ENCODE data around the gene MGRN1. TPM values are rescaled to one million over a fixed set of nuclear protein-coding genes. Genes with fewer than 3 reads are reported as not detected.

The MGRN1 gene
- total RNA-seq, 1 donor from 2014 or later = 91.5 TPM

DNA sequence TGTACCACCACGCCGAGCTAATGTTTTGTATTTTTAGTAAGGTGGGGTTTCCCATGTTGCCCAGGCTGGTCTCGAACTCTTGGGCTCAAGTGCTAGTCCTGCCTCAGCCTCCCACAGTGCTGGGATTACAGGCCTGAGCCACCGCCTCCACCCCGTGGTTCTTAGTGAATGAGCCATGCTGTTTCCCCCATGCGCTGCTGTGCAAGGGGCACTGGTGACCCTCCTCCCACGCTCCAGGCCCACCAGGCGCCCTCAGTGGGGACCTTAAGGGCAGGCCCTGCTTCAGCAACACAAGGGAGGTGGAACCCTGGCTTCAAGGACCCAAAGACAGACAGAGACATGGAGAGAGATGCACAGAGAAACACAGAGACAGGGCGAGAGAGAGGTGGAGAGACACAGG lies 53.4 kb downstream of the MGRN1 start:
- no peaks in the 10 kb centered on the region for H3K9me3 Mint-ChIP-seq (ENCODE audit: unreplicated experiment)
- no peak for DNase-seq (ENCODE audit: low read depth)
- TF ChIP-seq CTCF (IDR thresholded peaks at IDR 0.05; ENCODE audit: insufficient read depth, low read depth, low read length) (no peak), EZH2 (IDR thresholded peaks at IDR 0.05; ENCODE audit: insufficient read depth, low read length) (no peak)
- peaks cover 1% of the 10 kb centered on the region for H3K36me3 Mint-ChIP-seq (ENCODE audit: low read depth, unreplicated experiment)
- H3K9me3 ChIP-seq (ENCODE audit: insufficient read depth, low read depth, low read length) = no peaks in the 10 kb centered on the region
- no peak for FAIRE-seq
- H3K27me3 ChIP-seq (ENCODE audit: insufficient read depth, low read length) = no peaks in the 10 kb centered on the region
- no peak overlapping the region for H3K4me2 ChIP-seq (ENCODE audit: low read length)
- H3K9ac ChIP-seq (ENCODE audit: low read length) = no peak overlapping the region
- H3K79me2 ChIP-seq (ENCODE audit: insufficient read depth, low read length) = peaks cover 3% of the 10 kb centered on the region
- H3K4me3 ChIP-seq (ENCODE audit: insufficient read depth, low read depth, low read length) = no peak overlapping the region
- H3K4me1 ChIP-seq (ENCODE audit: insufficient read depth, low read length) = peaks cover 7% of the 10 kb centered on the region
- no peaks in the 10 kb centered on the region for H3K27me3 Mint-ChIP-seq (ENCODE audit: low read depth, unreplicated experiment)
- H3K4me1 Mint-ChIP-seq (ENCODE audit: low read depth, unreplicated experiment) = peaks cover 12% of the 10 kb centered on the region
- no peak overlapping the region for H3K4me3 Mint-ChIP-seq (ENCODE audit: unreplicated experiment)
- H4K20me1 ChIP-seq (ENCODE audit: insufficient read depth, low read length) = peaks cover 52% of the 10 kb centered on the region
- no peak overlapping the region for H2AFZ ChIP-seq (ENCODE audit: low read depth, low read length)
- no peak overlapping the region for H3K27ac ChIP-seq (ENCODE audit: low read depth, low read length)
- no peak overlapping the region for H3K27ac Mint-ChIP-seq (ENCODE audit: unreplicated experiment)
- no peaks in the 10 kb centered on the region for H3K36me3 ChIP-seq (ENCODE audit: insufficient read depth, low read length)

- Mint-ChIP-seq H3K9me3 (ENCODE audit: unreplicated experiment) (no peaks in the 10 kb centered on the region), H3K4me3 (ENCODE audit: unreplicated experiment) (no peak overlapping the region), H3K27ac (ENCODE audit: unreplicated experiment) (no peak overlapping the region), H3K4me1 (ENCODE audit: low read depth, unreplicated experiment) (peaks cover 12% of the 10 kb centered on the region), H3K27me3 (ENCODE audit: low read depth, unreplicated experiment) (no peaks in the 10 kb centered on the region), H3K36me3 (ENCODE audit: low read depth, unreplicated experiment) (peaks cover 1% of the 10 kb centered on the region)
- FAIRE-seq (no peak), DNase-seq (ENCODE audit: low read depth) (no peak)
- Histone ChIP-seq H3K9ac (ENCODE audit: low read length) (no peak overlapping the region), H3K9me3 (ENCODE audit: insufficient read depth, low read depth, low read length) (no peaks in the 10 kb centered on the region), H3K4me2 (ENCODE audit: low read length) (no peak overlapping the region), H3K27me3 (ENCODE audit: insufficient read depth, low read length) (no peaks in the 10 kb centered on the region), H3K27ac (ENCODE audit: low read depth, low read length) (no peak overlapping the region), H3K36me3 (ENCODE audit: insufficient read depth, low read length) (no peaks in the 10 kb centered on the region), H2AFZ (ENCODE audit: low read depth, low read length) (no peak overlapping the region), H3K79me2 (ENCODE audit: insufficient read depth, low read length) (peaks cover 3% of the 10 kb centered on the region), H3K4me1 (ENCODE audit: insufficient read depth, low read length) (peaks cover 7% of the 10 kb centered on the region), H4K20me1 (ENCODE audit: insufficient read depth, low read length) (peaks cover 54% of the 10 kb centered on the region), H3K4me3 (ENCODE audit: insufficient read depth, low read depth, low read length) (no peak overlapping the region)
- TF ChIP-seq CTCF (IDR thresholded peaks at IDR 0.05; ENCODE audit: insufficient read depth, low read depth, low read length) = no peak
- TF ChIP-seq EZH2 (IDR thresholded peaks at IDR 0.05; ENCODE audit: insufficient read depth, low read length) = no peak
These were observed 54.0 kb downstream of the MGRN1 start for GRCh38 chr16:4678596-4678995.

DNA sequence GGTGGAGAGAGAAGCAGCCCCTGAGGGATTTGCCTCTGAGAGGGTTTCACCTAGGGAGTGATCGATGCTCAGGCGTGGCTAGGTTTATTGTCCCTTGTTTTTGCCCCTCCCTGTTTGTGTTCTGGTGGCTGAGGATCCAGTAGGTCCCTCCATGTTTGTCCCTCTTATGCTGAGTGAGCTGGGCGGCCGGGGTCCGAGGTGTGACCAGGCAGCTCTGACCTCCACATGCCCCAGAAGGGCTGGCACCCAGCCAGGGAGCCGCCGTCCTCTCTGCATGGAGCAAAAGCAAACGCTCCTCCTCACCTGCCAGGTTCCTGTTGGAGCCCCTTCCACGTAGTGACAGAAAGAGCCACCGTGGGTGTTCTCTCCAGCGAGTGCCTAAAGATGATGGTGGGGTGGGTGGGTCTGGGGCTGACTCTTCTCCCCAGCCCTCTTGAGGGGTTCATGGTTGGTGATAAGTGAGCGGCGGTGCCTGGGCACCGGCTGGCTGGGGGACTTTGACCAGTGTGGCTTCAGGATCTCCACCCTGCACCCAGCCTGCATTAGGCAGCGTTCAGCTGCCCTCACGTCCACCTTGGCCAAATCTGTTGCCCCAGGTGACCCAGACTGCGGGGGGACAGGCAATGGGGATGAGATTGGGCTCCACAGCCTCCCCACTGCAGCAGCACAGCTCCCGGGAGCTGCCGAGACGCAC lies 54.7 kb downstream of the MGRN1 start:
- no peak overlapping the region for H2AFZ ChIP-seq (ENCODE audit: low read depth, low read length)
- FAIRE-seq (no peak), DNase-seq (ENCODE audit: low read depth) (no peak)
- H3K9me3 ChIP-seq (ENCODE audit: insufficient read depth, low read depth, low read length) = no peaks in the 10 kb centered on the region
- peaks cover 7% of the 10 kb centered on the region for H3K4me1 ChIP-seq (ENCODE audit: insufficient read depth, low read length)
- H3K27me3 ChIP-seq (ENCODE audit: insufficient read depth, low read length) = no peaks in the 10 kb centered on the region
- TF ChIP-seq EZH2 (IDR thresholded peaks at IDR 0.05; ENCODE audit: insufficient read depth, low read length) (no peak), CTCF (IDR thresholded peaks at IDR 0.05; ENCODE audit: insufficient read depth, low read depth, low read length) (no peak)
- no peaks in the 10 kb centered on the region for H3K27me3 Mint-ChIP-seq (ENCODE audit: low read depth, unreplicated experiment)
- H3K9ac ChIP-seq (ENCODE audit: low read length) = no peak overlapping the region
- no peak overlapping the region for H3K4me3 Mint-ChIP-seq (ENCODE audit: unreplicated experiment)
- no peak overlapping the region for H3K4me2 ChIP-seq (ENCODE audit: low read length)
- peaks cover 55% of the 10 kb centered on the region for H4K20me1 ChIP-seq (ENCODE audit: insufficient read depth, low read length)
- H3K9me3 Mint-ChIP-seq (ENCODE audit: unreplicated experiment) = no peaks in the 10 kb centered on the region
- no peak overlapping the region for H3K27ac Mint-ChIP-seq (ENCODE audit: unreplicated experiment)
- H3K4me3 ChIP-seq (ENCODE audit: insufficient read depth, low read depth, low read length) = no peak overlapping the region
- no peaks in the 10 kb centered on the region for H3K36me3 ChIP-seq (ENCODE audit: insufficient read depth, low read length)
- no peaks in the 10 kb centered on the region for H3K36me3 Mint-ChIP-seq (ENCODE audit: low read depth, unreplicated experiment)
- H3K27ac ChIP-seq (ENCODE audit: low read depth, low read length) = no peak overlapping the region
- H3K4me1 Mint-ChIP-seq (ENCODE audit: low read depth, unreplicated experiment) = peaks cover 12% of the 10 kb centered on the region
- H3K79me2 ChIP-seq (ENCODE audit: insufficient read depth, low read length) = peaks cover 3% of the 10 kb centered on the region

All from astrocyte (in vitro differentiated cells and primary cell).